ENCODE measurements around the gene F12. TPM values are rescaled to one million over a fixed set of nuclear protein-coding genes. Genes with fewer than 3 reads are reported as not detected.

Gene F12
- total and polyA plus RNA-seq, 2 donors (not counting 3 experiments of a cell fraction or from before 2014, with no cell fraction given): 1.00 to 1.4 TPM

GRCh38 chr5:177370488-177371119 is 38.8 kb downstream of the F12 start:
- H3K9me3 ChIP-seq (replicated peaks; ENCODE audit: control insufficient read depth, insufficient read depth, low read length): no peaks in the 10 kb centered on the region
- intact Hi-C loops (cut with micrococcal nuclease): loop anchor here (1.0 to 2.0 kb wide), 4 partner anchors 11 to 56 kb away; partner anchors contain the start of gene GRK6
- TF ChIP-seq EZH2 (IDR thresholded peaks at IDR 0.05; ENCODE audit: borderline replicate concordance, low read depth, low read length, severe bottlenecking): no peak
- TF ChIP-seq POLR2A (IDR thresholded peaks at IDR 0.05; ENCODE audit: low read depth, low read length): no peak
- peak; percentile 18 for TF ChIP-seq MYC (IDR thresholded peaks at IDR 0.05; ENCODE audit: low read depth, low read length)
- no peak for TF ChIP-seq FOS (IDR thresholded peaks at IDR 0.05; ENCODE audit: borderline replicate concordance, insufficient read depth, low read length)
- TF ChIP-seq MAX (IDR thresholded peaks at IDR 0.05; ENCODE audit: insufficient read depth, insufficient read length): peak; percentile 56
- peak; percentile 52 to 81 for TF ChIP-seq CTCF (IDR thresholded peaks at IDR 0.05; ENCODE audit: extremely low read depth in 1 of 2, insufficient read depth in 1 of 2, low read depth in 1 of 2, low read length in 2 of 2)
- TF ChIP-seq GATA2 (IDR thresholded peaks at IDR 0.05; ENCODE audit: insufficient read depth, insufficient read length, low read depth, low read length): no peak
- peak; percentile 48 for TF ChIP-seq POLR2AphosphoS5 (IDR thresholded peaks at IDR 0.05; ENCODE audit: insufficient read depth, low read depth, low read length)
- no peak for TF ChIP-seq JUN (IDR thresholded peaks at IDR 0.05; ENCODE audit: borderline replicate concordance, insufficient read depth, insufficient read length, low read depth)
- no peaks in the 10 kb centered on the region for H3K79me2 ChIP-seq (ENCODE audit: control insufficient read depth, insufficient read depth, low read length)
- H2AFZ ChIP-seq (ENCODE audit: low read depth, low read length): no peak overlapping the region
- DNase-seq (ENCODE audit: low read depth, low spot score) (peak; percentile 90), FAIRE-seq (peak; percentile 91)
- peak overlapping the region in 1 of 3 experiments; percentile 29 for H3K4me3 ChIP-seq (replicated peaks in 1 of 3; ENCODE audit: insufficient read depth in 1 of 3, low read depth in 1 of 3, low read length in 3 of 3)
- no peaks in the 10 kb centered on the region for H3K27me3 ChIP-seq (ENCODE audit: control insufficient read depth in 2 of 2, insufficient read depth in 2 of 2, low read length in 2 of 2)
- H4K20me1 ChIP-seq (replicated peaks; ENCODE audit: control insufficient read depth, extremely low read depth, insufficient read depth, low read length): no peaks in the 10 kb centered on the region
- no peak overlapping the region for H3K9ac ChIP-seq (replicated peaks; ENCODE audit: extremely low read depth, insufficient read depth, low read length)
- H3K36me3 ChIP-seq (ENCODE audit: control insufficient read depth in 2 of 2, extremely low read depth in 1 of 2, insufficient read depth in 2 of 2, low read length in 2 of 2): no peaks in the 10 kb centered on the region
- POLR2A ChIA-PET: interaction anchor here (0.5 to 1.0 kb wide), 5 partner anchors 10 to 216 kb away, joined by 3 to 9 read pairs (median 4); partner anchors contain the start of gene GRK6
- dilution Hi-C loops (cut with MboI; ENCODE audit: extremely low pct_ligation_motif_present, low sequenced_read_pairs): no loop called here
- CTCF ChIA-PET: interaction anchor here (1.0 to 5.8 kb wide), 27 partner anchors 9 to 257 kb away, joined by 3 to 64 read pairs (median 6); partner anchors contain the start of genes F12, LMAN2, PDLIM7 and RGS14
- no peaks in the 10 kb centered on the region for H3K9me1 ChIP-seq (replicated peaks; ENCODE audit: control insufficient read depth, extremely low read depth, insufficient read depth, low read length)
- peaks cover 28% of the 10 kb centered on the region for H3K4me1 ChIP-seq (ENCODE audit: control insufficient read depth, extremely low read depth, insufficient read depth, low read length)
- no peak overlapping the region for H3K4me2 ChIP-seq (ENCODE audit: insufficient read depth, low read length)
- BruUV-seq (replicated peaks): no TSS peak
- no peak overlapping the region for H3K27ac ChIP-seq (ENCODE audit: insufficient read depth, low read depth, low read length)
